Lung (tissue), 12 donors: ENCODE data around the gene SLC16A5. TPM values are rescaled to one million over a fixed set of nuclear protein-coding genes. Genes with fewer than 3 reads are reported as not detected.

Source experiments
- ATAC-seq: fragments of 200-7000 bp; cut with Tn5 transposase; one replicate; pipeline ENCODE4 v1.9.1; 2020; ENCODE audit warnings: moderate number of reproducible peaks; ENCODE audit not compliant: insufficient read depth, low FRiP score
- DNase-seq, 3 donors: peaks; one replicate each; pipeline ENCODE4 v3.0.0-alpha.2; 2013 to 2017
- H3K27ac ChIP-seq, 2 donors: one replicate each; pipeline ENCODE4 v1.5.1; 2013; ENCODE audit warnings: mild to moderate bottlenecking in 2 of 2, moderate library complexity in 2 of 2, control low read depth in 1 of 2, inconsistent platforms in 1 of 2, low read depth in 1 of 2, low read length in 1 of 2
- H3K27me3 ChIP-seq, 3 donors: one replicate each; pipeline ENCODE4 v1.5.1; 2013; ENCODE audit warnings: low read length in 2 of 3; ENCODE audit not compliant: control insufficient read depth in 3 of 3, insufficient read depth in 3 of 3
- H3K36me3 ChIP-seq, 4 donors: one replicate each; pipeline ENCODE4 v1.5.1; 2013; ENCODE audit warnings: low read length in 4 of 4, mild to moderate bottlenecking in 1 of 4, moderate library complexity in 1 of 4; ENCODE audit not compliant: control insufficient read depth in 4 of 4, insufficient read depth in 4 of 4
- H3K4me1 ChIP-seq, 5 donors: one replicate each; pipeline ENCODE4 v1.5.1; 2013; ENCODE audit warnings: low read length in 5 of 5, mild to moderate bottlenecking in 2 of 5, moderate library complexity in 1 of 5; ENCODE audit not compliant: control insufficient read depth in 5 of 5, insufficient read depth in 5 of 5
- H3K4me3 ChIP-seq: one replicate; pipeline ENCODE4 v1.5.1; 2013; ENCODE audit warnings: mild to moderate bottlenecking, control low read depth, moderate library complexity
- H3K9ac ChIP-seq, 2 donors: one replicate each; pipeline ENCODE4 v1.5.1; 2013; ENCODE audit warnings: low read length in 2 of 2, control low read depth in 1 of 2; ENCODE audit not compliant: insufficient read depth in 1 of 2
- H3K9me3 ChIP-seq, 4 donors: one replicate each; pipeline ENCODE4 v1.5.1; 2013; ENCODE audit warnings: low read length in 3 of 4, mild to moderate bottlenecking in 1 of 4, moderate library complexity in 1 of 4; ENCODE audit not compliant: control insufficient read depth in 4 of 4, insufficient read depth in 3 of 4
- WGBS, 2 donors: extraction: QIAGEN DNeasy Blood & Tissue Kit; methylation state at CpG; one replicate each; pipeline ENCODE4 v1.1.7; 2013; 5-methylcytosine and 5-hydroxymethylcytosine counted together
- polyA plus RNA-seq, 2 donors: library from polyadenylated mRNA; stranded (reverse); fragments of 200-250 nt; gene quantifications; one replicate each; pipeline ENCODE4 v1.2.1, GENCODE V29; 2013
- total RNA-seq, 2 donors: library from RNA; depleted of rRNA in 1 of 2; stranded (reverse); fragments of >200 nt in 1 of 2; gene quantifications; one replicate each; pipeline ENCODE4 v1.2.1, GENCODE V29; 2014 to 2021
- TF ChIP-seq, protein P1 (sequence below): IDR thresholded peaks from 2 replicates; pipeline ENCODE4 v1.5.1; 2012; ENCODE audit warnings: mild to moderate bottlenecking; ENCODE audit errors: control extremely low read depth, extremely low read depth
- donor health status: control.
- donor health status: control.
- donor health status: Bipolar disorder and iron deficiency.
- donor health status: healthy.
- donor health status: DM: yes; HTN: yes; CAD: no.

The SLC16A5 gene
- total and polyA plus RNA-seq, 4 donors: 27.9 to 74.0 (median 42.4) TPM

GRCh38 chr17:75115555-75115954 lies 27.8 kb downstream of the SLC16A5 start:
- peak overlapping the region in 1 of 2 donors; percentile 52 for H3K27ac ChIP-seq

GRCh38 chr17:75116737-75117136 lies 29.0 kb downstream of the SLC16A5 start:
- Histone ChIP-seq H3K4me3 (no peak overlapping the region), H3K9ac (no peak overlapping the region), H3K4me1 (peaks cover 0 to 34% (median 7%) of the 10 kb centered on the region in 5 donors), H3K27me3 (no peaks in the 10 kb centered on the region), H3K9me3 (no peaks in the 10 kb centered on the region), H3K36me3 (peaks cover 0 to 13% (median 8%) of the 10 kb centered on the region in 4 donors), H3K27ac (peak overlapping the region in 1 of 2 donors; percentile 7)
- 75 to 77% methylated on average over 9 of the region's 9 CpGs for WGBS, 2 donors
- TF ChIP-seq, protein P1, sequence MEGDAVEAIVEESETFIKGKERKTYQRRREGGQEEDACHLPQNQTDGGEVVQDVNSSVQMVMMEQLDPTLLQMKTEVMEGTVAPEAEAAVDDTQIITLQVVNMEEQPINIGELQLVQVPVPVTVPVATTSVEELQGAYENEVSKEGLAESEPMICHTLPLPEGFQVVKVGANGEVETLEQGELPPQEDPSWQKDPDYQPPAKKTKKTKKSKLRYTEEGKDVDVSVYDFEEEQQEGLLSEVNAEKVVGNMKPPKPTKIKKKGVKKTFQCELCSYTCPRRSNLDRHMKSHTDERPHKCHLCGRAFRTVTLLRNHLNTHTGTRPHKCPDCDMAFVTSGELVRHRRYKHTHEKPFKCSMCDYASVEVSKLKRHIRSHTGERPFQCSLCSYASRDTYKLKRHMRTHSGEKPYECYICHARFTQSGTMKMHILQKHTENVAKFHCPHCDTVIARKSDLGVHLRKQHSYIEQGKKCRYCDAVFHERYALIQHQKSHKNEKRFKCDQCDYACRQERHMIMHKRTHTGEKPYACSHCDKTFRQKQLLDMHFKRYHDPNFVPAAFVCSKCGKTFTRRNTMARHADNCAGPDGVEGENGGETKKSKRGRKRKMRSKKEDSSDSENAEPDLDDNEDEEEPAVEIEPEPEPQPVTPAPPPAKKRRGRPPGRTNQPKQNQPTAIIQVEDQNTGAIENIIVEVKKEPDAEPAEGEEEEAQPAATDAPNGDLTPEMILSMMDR: no peak
- no peak for ATAC-seq
- DNase-seq: peak; percentile 71 to 92 (median 84)

More at GRCh38 chr17:75115555-75115954, 27.8 kb downstream of the SLC16A5 start:
- H3K9me3 ChIP-seq: no peaks in the 10 kb centered on the region
- no peaks in the 10 kb centered on the region for H3K27me3 ChIP-seq
- no peak for DNase-seq
- no peak overlapping the region for H3K4me3 ChIP-seq
- H3K4me1 ChIP-seq: peaks cover 0 to 35% (median 12%) of the 10 kb centered on the region in 5 donors
- TF ChIP-seq, protein P1: no peak
- no peak for ATAC-seq
- H3K36me3 ChIP-seq: peaks cover 0 to 13% (median 6%) of the 10 kb centered on the region in 4 donors
- no peak overlapping the region for H3K9ac ChIP-seq

DNA sequence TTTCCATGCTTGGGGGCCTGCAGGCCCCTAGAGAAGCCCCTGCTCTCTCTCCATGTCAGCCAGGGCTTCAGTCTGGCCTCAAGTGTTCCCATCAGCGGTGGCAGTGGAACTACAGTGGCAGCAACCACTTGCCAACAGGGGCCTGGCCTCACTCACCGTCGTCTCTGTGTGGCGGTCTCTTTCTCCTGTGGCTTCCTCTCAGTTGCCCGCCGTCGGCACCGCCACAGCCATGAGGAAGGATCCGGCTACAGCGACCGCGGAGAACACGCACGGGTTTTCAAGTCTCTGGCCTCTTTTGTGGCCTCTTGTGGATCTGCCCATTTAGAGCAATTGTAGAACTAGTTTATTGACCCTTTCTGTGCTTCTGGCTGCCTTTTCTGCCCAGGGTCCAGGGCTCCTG lies 30.6 kb downstream of the SLC16A5 start:
- TF ChIP-seq, protein P1: no peak
- ATAC-seq (no peak), DNase-seq (no peak)
- peaks cover 0 to 34% (median 7%) of the 10 kb centered on the region in 5 donors for H3K4me1 ChIP-seq
- H3K27me3 ChIP-seq: no peaks in the 10 kb centered on the region
- H3K36me3 ChIP-seq: peaks cover 0 to 15% (median 8%) of the 10 kb centered on the region in 4 donors
- no peak overlapping the region for H3K27ac ChIP-seq
- no peak overlapping the region for H3K9ac ChIP-seq
- H3K9me3 ChIP-seq: no peaks in the 10 kb centered on the region
- 83 to 88% methylated on average over 14 of the region's 14 CpGs for WGBS, 2 donors
- no peak overlapping the region for H3K4me3 ChIP-seq
